Measurements from ENCODE around the gene RABGAP1L.
"Not testable (repeated sequence)": the region's sequence is repeated elsewhere in the genome, so short reads cannot be mapped to it uniquely, and the experiment has no call there.

Gene RABGAP1L

DNA sequence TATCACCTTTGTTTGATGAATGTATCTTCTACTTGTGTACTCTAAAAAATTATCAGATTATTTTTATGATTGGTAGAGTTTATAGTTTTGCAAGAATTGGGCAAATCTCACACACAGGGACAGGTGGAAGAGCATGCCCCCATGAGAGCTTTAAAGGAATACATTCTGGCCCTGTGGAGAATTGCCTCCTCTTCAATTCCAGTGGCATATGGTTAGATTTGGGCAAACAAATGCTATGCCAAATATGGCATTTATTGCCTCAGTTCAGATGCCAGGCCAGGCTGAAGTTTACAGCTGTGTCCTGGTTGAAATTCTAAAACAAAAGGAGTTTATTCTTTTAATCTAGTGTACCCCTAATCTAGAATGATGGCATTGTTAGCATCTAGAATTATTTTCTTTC lies 678.1 kb downstream of the RABGAP1L start:
- DNase-seq: no peak

DNA sequence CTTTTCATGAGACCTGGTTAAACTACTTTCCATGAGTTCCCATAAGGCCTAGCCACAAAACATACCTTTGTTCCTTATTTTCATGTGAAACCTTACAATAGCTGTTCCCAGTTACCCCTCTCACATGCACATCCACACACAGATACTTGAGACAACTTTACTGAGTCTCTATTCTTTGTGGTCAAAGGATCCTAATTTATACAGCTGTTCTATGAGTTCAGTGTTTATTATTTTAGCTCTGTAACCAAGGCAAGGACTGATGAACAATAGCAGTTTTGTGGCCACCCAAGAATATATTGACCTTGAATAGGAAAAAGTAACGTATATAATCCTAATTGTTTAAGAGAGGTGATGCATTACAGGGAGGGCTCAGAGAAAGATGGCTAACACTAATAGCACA lies 679.9 kb downstream of the RABGAP1L start:
- no peak for DNase-seq

DNA sequence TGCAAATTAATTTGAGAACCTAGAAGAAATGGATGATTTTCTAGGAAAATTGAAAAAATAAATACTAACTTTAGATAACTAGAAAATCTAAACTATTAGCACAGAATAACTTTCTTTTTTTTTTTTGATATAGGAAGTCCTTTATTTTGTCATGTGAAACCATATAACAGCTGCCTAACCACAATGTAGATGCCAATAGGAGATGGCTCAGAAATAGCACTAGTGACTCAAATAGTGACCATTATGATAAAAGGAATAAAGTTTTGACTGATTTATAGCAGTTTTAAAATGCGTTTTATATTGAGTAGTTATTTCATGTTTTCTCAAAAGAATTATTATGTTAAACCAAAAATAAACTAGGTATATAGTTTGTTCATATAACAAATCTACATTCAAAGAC lies 682.4 kb downstream of the RABGAP1L start:
- DNase-seq: no peak

DNA sequence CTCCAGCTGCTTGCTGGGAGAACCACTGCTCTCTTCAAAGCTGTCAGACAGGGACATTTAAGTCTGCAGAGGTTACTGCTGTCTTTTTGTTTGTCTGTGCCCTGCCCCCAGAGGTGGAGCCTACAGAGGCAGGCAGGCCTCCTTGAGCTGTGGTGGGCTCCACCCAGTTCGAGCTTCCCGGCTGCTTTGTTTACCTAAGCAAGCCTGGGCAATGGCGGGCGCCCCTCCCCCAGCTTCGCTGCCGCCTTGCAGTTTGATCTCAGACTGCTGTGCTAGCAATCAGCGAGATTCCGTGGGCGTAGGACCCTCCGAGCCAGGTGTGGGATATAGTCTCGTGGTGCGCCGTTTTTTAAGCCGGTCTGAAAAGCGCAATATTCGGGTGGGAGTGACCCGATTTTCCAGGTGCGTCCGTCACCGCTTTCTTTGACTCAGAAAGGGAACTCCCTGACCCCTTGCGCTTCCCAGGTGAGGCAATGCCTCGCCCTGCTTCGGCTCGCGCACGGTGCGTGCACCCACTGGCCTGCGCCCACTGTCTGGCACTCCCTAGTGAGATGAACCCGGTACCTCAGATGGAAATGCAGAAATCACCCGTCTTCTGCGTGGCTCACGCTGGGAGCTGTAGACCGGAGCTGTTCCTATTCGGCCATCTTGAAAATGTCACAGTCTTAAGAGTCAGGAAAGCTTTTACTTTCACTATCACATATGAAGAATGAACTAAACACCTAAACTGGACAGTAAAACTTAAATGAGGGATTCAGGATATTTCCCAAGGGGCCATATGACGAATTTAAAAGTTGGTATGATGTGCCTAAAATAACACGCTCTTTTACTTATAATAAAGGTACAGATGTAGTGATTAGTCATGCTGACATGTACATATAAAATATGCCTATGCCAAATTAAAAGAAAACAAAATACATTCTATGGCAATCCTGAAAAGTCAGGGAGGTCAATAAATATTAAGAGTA lies 689.6 kb downstream of the RABGAP1L start:
- DNase-seq: not testable (repeated sequence)

DNA sequence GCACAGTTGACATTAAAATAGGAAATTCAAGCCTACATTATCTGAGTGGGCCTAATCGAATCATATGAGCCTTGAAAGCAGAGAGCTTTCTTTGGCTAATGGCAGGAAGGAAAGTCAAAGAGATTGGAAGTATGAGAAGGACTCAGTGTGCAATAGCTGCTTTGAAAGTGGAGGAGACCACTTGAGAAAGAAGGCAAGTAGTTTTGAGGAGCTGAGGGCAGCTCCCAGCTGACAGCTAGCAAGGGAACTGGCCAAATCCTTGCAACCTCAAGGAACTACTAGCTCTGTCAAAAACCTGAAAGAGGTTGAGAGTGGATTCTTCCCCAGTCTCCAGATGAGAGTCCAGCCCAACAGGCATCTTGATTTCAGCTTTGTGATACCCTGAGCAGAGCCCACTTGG lies 691.4 kb downstream of the RABGAP1L start:
- no peak for DNase-seq

DNA sequence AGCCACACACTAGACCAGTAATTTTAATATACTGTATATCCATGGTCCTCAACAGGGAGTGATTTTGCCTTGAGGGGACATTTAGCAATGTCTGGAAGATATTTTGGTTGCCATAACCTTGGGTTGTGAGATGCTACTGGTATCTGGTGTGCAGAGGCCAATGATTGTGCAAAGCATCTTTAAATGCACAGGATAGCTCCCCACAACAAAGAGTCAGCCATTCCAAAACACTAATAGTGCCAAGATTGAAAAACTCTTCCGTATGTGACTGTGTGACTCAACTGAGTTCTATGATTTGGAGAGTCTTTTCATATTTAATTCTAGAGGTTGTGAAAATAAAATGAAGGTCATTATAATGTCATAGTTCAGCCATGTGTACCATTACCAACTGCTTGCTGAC lies 699.0 kb downstream of the RABGAP1L start:
- DNase-seq: no peak

DNA sequence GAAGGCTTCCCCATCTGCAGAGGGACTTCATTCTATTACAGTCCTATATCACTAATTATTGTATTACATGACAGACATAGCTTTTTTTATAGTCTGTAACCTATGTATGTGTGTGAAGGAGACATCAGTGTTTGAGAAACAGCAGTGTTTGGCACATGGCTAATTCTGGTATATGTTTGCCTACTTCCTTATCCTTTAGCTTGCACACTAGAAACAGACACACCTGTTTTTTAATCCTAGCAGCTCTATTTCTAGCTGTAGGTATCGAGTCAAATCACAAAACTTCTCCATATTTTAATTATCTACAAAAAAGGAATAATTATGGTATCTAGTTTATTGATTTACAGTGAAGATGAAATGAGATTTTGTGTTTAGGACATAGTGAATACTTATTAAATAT lies 711.0 kb downstream of the RABGAP1L start:
- no peak for DNase-seq

DNA sequence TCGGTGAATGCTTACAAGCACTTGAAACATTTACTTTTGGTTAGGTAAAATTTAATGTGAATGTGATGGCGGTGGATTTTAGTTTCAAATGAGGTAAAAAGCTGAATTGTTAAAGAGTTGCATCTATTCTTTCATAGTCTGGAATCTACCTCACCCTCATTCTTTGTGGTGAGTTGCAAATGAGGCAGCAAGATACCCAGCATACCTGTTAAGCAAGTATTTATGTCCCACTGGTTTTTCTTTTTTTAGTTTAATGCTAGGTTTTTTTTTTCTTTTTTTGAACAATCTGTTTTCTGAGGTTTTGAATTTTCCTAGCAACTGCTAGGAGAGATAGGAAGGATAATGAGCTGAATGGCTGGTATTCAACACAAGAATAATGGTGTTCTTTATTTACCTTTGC lies 712.6 kb downstream of the RABGAP1L start:
- no peak for DNase-seq

DNA sequence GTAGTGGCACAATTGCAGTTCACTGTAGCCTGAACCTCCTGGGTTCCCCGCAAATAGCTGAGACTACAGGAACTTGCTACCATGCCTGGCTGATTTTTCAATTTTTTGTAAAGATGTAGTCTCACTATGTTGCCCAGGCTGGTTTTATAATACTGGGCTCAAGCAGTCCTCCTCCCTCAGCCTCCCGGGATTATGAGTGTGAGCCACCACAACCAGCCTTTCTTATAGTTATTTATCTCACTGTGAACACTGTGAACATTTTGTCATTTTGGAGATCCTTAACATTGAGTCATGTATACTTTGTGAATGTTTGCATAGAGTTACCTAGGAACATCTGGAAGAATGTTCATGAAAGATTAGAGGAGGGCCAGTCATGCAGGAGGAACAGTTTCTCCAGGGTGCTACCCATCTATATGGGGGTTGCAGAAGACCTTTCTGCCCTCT lies 713.3 kb downstream of the RABGAP1L start:
- DNase-seq: no peak

DNA sequence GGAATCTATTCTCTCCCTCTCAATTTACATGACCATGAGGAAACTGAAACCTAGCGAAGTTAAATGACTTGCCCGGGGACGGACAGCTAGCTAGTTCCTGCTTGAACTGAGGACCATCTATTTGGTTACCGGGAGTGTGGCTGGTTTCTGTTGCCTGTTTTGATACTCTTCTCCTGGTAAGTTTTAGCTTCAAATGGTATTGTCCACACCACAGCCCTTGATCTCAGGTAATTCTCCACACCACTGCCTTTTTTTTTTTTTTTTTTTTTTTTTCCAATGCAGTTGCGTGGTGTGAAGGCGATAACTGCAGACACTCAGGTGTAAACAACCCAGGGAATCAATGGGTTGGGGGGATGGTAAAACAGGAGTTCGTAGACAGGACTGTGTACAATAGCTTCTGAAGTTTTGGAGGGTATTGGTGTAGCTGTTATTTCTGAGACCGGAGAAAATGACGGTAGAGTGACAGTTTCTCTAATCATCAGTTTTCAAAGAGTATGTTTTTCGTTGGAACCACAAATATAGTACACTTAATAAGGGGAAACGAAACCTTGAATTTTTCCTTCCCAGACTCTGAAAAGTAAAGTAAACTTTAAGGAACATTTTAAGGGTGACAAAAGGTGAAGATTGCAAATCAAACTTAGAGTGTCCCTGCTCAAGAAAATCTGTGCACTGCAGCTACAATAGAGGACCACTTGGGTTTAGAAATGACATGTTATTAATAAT lies 715.2 kb downstream of the RABGAP1L start:
- DNase-seq: no peak

DNA sequence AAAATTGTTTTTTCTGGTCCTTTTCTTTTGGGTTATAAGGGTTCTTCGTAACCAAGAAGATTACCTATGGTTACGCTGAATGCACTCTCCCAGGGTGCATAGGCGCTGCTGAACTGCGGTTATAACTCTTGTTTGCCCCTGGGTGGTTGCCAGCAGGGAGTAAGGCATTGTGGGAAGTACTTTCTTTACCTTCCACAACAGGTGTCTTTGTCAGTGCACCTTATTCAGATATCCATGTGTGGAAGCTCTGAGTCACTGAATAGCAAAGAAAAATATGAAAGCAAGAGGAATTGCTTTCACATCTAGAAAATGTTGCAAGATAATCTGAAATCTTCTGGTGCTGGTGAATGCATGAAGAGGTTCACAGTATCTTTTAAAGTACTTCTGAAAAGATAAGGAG lies 716.0 kb downstream of the RABGAP1L start:
- DNase-seq: peak; percentile 69

DNA sequence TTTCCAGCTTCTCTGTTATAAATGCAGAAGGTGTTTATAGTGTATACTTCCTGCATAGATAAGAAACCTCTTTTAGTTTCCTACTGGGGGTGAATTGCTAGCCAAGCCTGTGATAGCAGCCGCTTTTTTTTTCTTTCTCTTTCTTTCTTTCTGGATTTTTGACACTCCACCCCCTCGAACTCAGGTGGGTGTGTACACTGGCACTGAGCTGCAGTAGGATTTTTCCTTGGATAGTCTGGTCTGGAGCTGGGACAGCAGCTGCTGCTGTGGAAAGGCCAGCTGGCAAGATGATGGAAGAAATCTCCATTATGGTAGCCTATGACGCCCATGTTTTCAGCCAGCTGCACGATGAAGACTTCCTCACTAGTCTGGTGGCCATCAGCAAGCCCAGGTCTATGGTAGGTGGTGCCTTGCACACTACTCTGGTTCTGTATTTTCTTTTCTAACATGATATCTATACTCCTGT lies 717.9 kb downstream of the RABGAP1L start:
- DNase-seq: peak; percentile 55

DNA sequence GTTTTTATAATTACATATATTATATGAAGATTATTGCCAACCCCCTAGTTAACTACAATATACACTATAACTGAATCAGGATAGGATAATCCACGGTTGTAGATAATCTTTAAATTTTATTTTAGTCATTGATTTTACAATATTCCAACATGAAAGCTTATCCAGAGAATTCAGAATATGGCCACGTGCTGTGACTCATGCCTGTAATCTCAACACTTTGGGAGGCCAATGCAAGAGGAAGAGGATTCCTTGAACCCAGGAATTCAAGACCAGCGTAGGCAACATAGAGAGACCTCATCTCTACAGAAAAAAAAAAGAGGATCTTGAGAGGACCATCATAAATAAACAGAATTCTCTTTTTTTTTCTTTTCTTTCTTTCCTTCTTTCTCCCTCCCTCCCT lies 720.9 kb downstream of the RABGAP1L start:
- DNase-seq: no peak

DNA sequence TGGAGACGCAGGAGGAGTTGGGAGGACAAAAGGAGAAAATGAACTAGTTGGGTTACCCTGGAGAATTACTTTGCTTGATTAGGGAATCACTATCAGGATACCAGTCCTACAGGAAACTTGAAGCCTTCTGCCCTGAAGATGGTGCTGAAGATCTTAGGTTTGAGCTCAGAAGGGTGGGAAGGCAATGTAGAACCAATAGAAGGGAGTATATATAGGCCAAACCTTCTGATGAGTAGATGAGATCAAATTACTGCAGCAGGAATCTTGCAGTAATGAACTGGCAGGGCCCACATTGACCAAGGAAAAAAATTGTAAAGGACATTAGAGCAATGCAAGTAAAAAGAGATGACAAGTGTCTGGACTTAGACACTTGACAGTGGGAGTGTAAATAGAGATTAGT lies 724.1 kb downstream of the RABGAP1L start:
- DNase-seq: no peak

DNA sequence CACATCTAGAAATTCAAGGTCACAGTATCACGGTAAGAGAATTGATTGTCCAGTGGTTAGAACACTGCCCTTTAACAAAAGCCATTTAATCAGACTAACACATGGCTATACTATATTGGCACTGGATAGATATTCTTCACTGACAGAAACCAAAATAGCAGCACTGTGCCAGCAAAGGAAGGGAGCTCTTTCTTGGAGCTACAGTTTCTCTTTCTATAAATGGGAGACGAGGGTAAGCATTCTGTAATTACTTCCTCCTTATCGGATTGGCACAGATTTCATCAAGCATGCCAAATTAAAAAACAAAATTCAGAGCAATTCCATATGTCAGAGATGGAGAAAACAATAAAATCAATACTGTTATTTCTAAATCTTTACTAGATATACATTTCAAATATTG lies 724.7 kb downstream of the RABGAP1L start:
- DNase-seq: no peak

DNA sequence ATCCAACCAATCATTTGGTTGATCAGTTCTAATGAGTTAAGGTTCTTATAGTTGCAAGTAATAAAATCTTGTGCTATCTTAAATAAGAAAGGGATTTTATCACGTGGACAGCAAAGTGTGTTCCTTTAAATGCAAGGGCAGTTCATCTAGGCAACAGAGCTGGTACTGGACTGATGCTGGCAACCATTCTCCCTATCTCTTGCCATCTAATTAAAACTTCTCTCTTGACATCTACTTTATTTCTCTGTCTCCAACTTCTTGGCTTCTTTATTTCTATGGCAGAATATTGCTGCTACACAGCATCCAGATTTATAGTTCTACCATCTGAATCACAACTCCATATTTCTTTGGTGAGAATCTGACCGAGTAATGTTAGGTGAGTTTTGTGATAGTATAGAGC lies 725.2 kb downstream of the RABGAP1L start:
- no peak for DNase-seq

DNA sequence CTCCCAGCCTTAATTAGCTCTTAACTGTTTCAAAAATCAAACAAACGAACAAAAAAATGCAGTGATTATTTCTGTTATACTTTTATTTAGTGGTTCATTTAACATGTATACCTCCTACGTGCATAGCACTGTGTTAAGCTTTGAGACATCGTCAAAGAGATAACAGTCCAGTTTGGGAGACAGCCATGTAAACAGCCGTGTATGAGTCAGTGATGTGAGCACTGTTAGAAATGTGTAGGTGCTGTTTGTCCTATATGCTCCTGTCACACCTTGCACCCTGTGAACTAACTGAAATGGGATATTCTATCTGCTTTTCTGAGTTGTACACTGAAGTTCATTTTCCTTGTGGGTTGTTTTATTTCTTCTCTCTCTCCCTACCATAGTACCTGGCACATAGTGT lies 730.7 kb downstream of the RABGAP1L start:
- DNase-seq: no peak

DNA sequence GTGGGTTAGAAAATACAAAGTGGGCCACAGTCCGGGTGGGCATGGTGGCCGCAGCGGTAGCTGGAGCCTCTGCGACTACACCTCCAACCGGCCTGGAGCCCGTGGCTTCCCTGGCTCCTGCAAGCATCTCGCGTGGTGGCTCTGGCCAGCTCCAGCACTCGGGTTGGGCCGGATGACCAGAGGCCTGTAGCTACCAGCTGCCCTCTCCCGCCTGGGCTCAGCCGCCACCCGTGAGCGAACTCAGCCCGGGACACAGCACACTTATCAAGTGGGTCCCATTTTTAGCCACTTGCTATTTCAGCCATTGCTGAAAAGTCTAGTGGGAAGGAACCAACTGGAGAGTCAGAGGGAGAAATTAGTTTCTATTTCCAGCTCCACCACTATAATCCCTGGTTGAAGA lies 732.7 kb downstream of the RABGAP1L start:
- DNase-seq: no peak

DNA sequence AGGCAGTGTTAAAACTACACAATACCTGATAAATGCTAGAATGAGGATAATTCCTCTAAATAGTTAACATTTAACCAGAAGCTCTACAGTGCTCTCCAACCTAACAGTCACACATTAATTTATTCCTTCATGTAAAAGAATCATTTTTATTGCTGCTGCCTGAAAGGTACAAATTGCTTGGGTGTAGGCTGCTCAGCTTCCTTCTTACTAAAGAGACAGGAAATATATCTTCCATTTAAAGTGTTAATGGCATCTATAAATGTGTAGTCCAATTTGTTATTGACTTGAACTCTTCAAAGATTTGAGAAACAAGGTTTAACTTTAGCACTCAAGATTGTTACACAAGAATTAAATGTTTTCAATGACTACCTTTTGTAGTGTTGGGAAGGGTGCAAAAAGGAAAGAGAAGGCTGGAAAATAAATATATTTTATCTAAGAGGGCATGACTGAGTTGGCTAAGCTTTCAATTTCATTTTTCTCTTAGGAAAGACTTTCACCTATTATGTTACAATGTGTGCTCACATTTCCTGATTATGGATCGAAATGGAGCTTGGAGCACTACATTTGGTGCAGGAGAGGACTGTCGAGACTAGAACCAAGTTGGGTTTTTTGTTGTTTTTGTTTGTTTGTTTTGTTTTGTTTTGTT lies 734.9 kb downstream of the RABGAP1L start:
- no peak for DNase-seq

DNA sequence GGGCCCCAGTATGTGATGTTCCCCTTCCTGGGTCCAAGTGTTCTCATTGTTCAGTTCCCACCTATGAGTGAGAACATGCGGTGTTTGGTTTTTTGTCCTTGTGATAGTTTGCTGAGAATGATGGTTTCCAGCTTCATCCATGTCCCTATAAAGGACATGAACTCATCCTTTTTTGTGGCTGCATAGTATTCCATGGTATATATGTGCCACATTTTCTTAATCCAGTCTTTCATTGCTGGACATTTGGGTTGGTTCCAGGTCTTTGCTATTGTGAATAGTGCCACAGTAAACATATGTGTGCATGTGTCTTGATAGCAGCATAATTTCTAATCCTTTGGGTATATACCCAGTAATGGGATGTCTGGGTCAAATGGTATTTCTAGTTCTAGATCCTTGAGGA lies 736.3 kb downstream of the RABGAP1L start:
- not testable (repeated sequence) for DNase-seq

DNA sequence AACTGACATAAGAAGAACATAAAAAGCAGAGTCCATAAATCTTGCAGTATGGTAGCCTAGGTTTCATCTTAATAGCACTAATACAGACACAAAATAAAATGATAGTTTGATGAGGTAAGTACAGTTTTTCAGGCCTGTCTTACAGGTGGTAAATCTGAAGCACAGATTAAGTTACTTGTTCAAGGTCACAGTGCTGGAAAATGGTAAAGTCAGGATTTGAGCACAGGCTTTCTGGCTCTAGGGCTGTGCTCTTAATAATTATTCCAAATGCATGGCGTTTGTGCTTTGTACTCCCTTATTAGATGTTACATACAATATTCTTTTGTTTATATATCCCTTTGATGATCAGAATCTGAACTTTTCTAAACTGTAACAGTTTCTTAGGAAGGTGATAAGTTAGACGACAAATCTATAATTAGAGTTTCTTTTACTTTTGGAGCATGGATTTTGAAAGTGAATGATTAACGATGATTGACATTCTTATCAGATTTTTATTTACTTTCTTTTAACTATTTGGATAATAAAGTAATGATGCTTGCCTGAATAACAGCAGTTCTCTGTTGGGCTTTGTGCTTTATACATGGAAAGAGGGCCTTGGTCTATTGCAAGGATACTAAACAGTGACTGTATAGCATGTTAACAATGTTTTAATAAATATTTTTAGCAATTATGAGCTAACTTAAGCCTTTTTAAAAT lies 738.9 kb downstream of the RABGAP1L start:
- no peak for DNase-seq

DNA sequence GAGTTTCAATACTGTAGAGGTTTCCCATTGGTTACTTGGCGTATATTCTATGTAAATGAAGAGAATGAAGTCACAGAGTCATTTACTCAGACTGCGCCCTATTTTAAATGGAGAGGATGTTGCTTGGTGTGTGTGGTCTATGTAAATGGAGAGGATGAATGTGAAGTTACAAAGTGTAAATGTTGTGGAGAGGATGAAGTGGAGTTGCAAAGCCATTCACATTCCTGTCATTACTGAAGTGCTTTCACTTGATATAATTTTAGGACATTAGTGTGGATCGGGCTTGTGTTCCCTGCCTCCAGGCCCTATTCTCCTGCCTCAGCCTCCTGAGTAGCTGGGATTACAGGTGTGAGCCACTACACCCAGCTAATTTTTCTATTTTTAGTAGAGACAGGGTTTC lies 741.0 kb downstream of the RABGAP1L start:
- no peak for DNase-seq

DNA sequence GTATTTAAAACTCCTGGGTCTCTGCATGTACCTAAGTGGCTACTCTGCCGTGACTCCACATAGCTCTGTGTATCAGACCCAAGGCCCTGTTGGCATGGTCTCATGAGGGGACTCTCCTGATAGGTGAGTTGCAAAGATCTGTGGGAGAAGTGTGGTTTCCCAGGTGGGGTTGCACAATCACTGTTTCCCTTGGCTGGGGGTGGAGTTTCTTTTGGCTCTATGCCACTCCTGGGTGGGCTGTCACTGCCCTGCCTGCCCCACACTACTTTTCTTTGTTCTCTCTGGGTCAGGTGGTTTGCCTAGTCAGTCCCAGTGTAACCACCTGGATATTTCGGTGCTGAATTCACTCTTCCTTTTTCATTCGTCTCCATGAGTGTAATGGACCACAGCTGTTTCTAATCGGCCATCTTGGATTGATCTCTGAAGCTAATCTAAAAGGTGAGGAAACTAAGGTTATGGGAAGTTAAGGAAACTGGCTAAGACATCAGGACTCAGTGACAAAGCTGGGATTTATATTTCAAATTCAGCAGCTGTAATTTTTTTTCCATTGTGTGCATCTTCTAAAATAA lies 743.3 kb downstream of the RABGAP1L start:
- DNase-seq: no peak
